HG02852 (cell line): ENCODE data around the gene GPX4.

Source experiments
- ATAC-seq: cut with Tn5 transposase; IDR thresholded peaks from one replicate; pipeline ENCODE4 v1.9.1; 2021; ENCODE audit warnings: mild to moderate bottlenecking, moderate library complexity; ENCODE audit not compliant: unreplicated experiment

GPX4 gene

GRCh38 chr19:1068009-1069001, 35.5 kb upstream of the GPX4 start:
- no peak for ATAC-seq

DNA sequence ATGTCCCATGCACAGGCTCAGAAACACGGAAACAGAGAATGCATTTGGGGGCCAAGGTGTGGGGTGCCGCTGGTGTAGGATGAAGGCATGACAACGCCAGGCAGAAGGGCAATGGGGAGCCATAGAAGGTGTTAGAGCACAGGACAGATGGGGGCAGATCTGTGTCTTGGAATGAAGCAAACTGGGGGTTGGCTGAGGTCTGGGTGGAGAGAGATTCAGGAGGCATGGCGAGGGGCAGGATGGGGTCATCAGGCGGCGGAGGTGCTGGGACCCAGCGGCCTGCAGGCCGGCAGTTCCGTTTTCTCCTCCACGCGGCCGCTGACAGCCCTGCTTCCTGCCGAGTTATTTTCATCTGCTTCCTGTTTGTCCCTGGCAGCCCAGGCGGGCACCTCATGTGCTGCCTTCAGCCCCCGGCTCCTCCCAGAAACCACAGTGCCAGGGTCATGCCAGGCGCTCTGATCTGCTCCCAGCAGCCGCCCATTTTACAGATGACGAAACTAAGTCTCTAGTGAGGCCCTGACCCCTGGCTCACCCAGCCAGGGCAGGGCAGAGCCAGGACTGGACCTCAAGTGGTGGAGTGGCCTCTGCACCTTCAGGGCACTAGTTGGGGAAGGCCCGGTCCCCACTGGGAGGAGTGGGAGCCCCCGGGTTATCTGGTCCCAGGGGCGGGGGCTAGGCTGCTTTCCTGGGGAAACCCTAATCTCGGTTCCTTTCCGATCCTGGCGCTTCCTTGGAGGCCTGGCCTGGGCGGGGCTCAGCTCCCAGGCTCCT, 34.6 kb upstream of the GPX4 start:
- no peak for ATAC-seq

GRCh38 chr19:1070576-1070930, 33.2 kb upstream of the GPX4 start:
- no peak for ATAC-seq

- ATAC-seq, result no peak
Observed at GRCh38 chr19:1070931-1071791, 32.6 kb upstream of the GPX4 start.

DNA sequence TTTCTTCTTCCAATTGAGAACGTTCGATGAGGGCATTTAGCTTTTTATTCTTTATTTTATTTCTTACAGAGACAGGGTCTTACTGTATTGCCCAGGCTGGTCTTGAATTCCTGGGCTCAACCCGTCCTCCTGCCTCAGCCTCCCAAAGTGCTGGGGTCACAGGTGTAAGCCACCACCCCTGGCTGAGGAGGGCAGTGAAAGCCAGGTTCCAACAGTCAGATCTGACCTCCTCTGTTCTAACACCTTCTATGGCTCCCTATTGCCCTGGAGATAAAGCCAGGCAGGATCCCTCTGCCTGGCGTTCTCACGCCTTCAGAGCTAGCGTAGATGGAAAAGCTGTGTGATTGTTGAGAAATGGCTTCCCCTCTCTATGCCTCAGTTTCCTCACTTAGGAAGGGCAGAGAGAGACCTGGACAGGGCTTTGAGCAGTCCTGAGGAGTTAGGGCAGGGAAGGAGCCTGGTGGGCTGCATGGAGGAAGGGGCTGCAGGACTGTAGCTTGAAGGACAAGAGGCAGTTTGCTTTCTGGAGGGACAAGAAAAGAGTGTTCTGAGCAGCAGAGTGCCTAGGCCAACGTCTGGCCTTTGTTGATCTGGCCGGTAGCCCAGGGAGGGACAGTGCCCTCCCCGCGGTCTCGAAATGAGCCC, 31.3 kb upstream of the GPX4 start:
- ATAC-seq, result no peak

GRCh38 chr19:1073063-1073955, 30.5 kb upstream of the GPX4 start:
- ATAC-seq, result no peak

DNA sequence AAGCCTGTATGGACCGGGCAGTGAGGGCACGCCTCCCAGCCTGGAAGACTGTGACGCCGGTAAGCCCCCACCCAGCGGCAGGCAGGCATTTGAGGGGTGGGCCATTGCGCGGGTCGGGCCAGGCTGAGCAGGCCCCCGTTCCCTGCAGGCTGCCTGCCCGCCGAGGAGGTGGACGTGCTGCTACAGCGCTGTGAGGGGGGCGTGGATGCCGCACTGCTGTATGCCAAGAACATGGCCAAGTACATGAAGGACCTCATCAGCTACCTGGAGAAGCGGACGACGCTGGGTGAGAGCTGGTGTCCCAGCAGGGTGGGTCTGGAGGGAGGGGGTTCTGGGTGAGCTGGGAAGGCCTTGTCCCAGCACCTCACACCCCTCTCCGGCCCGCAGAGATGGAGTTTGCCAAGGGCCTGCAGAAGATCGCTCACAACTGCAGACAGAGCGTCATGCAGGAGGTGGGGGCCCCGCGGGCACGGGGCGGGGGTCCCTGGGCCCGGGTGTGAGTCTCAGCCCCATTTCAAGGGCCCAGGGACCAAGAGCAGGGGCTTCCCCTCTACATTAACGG, 29.8 kb upstream of the GPX4 start:
- no peak for ATAC-seq

DNA sequence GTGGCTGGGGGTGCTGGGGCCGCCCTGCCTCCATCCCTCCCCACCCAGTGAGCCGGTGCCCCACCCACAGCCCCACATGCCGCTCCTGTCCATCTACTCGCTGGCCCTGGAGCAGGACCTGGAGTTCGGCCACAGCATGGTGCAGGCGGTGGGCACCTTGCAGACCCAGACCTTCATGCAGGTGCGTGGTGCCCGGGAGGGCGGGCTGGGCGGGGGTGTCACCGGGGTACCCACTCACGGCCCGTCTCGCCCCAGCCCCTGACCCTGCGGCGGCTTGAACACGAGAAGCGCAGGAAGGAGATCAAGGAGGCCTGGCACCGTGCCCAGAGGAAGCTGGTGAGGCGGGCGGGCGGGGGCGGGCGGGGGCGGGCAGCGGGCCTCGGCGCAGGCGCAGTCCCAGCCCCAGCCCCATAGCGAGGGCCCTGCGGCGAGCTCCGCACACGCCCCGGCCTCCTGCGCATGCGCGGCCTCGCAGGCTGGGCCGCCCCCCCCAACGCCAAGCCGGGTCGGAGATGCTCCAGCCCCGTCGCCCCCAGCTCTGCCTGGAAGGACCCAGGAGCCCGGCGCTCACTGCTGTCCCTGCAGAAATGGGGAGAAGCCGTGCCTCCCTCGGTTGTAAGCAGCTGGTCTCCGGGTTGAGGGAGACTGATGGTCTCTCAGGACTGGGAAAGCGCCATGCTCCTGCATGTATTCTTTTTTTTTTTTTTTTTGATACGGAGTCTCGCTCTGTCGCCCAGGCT, 29.1 kb upstream of the GPX4 start:
- ATAC-seq, result peak; percentile 35

DNA sequence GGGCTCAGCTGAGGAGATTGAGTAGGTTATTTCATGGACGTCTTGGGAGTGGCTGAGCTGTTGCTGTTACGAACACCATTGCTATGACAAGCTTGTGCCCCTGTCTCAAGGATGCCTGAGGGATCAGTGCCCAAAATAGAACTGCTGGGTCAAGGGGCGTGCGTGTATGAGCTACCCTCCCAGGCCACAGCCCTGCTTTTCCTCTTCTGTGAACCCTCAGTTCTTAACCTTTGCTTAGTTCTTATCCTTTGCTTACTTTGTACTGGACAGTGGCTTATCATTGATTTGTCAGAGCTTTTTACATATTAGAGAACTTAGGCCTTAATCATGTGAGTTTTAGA, 27.8 kb upstream of the GPX4 start:
- ATAC-seq, result no peak

GRCh38 chr19:1076951-1077350, 26.8 kb upstream of the GPX4 start:
- ATAC-seq, result peak; percentile 61

DNA sequence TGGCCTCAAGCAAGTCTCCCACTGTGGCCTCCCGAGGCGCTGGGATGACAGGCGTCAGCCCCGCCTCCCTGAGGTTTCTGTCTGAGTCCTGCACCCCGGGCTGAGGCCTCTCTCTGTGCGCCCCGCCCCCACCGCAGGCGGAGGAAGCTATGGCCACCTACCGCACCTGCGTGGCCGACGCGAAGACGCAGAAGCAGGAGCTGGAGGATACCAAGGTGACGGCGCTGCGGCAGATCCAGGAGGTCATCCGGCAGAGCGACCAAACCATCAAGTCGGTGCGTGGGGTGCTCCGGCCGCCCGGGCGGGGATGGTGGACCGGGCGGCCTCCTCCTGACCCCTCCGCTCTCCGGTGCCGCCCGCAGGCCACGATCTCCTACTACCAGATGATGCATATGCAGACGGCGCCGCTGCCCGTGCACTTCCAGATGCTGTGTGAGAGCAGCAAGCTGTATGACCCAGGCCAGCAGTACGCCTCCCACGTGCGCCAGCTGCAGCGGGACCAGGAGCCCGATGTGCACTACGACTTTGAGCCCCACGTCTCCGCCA, 24.2 kb upstream of the GPX4 start:
- no peak for ATAC-seq

DNA sequence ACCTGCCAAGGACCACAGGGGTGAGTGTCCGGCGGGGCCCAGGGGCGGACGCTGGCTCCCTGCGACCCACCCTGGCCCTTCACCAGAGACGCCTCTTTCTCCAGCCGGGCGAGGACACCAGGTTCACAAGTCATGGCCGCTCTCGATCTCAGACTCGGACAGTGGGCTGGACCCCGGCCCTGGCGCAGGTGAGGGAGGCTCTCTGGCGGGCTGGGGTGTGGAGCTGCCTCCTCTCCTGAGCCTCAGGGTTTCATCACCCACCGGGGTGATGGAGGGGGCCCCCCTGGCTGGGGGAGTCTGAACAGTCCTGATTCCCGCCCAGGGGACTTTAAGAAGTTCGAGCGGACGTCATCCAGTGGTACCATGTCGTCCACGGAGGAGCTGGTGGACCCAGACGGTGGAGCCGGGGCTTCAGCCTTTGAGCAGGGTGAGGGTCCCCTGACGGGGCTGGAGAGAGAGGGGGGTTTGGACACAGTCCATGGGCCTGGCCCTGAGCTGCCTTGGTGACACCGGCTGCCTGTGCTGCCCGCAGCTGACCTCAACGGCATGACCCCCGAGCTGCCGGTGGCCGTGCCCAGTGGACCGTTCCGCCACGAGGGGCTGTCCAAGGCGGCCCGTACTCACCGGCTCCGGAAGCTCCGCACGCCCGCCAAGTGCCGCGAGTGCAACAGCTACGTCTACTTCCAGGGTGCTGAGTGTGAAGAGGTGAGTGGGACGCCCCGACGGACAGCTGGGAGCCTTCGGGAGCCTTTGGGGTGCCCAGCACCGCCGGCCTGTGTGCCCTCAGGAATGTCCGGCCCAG, 23.2 kb upstream of the GPX4 start:
- no peak for ATAC-seq

DNA sequence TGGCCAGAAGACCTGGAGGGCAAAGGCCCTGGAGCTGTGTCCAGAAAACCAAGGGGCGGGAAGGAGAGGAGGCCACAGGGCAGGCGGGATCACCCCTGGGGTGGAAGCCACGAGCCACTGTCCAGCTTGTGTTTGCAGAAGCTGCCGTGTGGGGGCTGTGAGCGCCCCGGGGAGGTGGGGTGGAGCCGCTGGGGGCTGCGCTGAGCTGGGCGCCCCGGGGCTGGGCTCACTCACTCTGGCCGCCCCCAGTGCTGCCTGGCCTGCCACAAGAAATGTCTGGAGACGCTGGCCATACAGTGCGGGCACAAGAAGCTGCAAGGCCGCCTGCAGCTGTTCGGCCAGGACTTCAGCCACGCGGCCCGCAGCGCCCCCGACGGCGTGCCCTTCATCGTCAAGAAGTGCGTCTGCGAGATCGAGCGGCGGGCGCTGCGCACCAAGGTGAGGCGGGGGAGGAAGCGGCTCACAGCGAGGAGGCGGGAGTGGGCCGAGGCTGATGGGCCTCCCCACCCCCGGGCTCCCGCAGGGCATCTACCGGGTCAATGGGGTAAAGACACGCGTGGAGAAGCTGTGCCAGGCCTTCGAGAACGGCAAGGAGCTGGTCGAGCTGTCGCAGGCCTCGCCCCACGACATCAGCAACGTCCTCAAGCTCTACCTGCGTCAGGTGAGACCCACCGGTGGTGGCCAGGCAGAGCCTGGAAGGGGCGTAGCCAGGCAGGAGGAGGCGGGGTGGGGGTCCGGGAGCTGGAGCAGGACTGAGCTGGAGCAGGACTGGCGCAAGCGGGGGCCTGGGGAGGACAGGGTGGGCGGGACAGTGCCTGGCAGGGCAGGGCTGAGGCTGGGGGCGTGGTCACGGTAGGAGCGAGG, 22.3 kb upstream of the GPX4 start:
- ATAC-seq, result no peak

- ATAC-seq, result no peak
Observed at GRCh38 chr19:1082165-1082927, 21.4 kb upstream of the GPX4 start.

DNA sequence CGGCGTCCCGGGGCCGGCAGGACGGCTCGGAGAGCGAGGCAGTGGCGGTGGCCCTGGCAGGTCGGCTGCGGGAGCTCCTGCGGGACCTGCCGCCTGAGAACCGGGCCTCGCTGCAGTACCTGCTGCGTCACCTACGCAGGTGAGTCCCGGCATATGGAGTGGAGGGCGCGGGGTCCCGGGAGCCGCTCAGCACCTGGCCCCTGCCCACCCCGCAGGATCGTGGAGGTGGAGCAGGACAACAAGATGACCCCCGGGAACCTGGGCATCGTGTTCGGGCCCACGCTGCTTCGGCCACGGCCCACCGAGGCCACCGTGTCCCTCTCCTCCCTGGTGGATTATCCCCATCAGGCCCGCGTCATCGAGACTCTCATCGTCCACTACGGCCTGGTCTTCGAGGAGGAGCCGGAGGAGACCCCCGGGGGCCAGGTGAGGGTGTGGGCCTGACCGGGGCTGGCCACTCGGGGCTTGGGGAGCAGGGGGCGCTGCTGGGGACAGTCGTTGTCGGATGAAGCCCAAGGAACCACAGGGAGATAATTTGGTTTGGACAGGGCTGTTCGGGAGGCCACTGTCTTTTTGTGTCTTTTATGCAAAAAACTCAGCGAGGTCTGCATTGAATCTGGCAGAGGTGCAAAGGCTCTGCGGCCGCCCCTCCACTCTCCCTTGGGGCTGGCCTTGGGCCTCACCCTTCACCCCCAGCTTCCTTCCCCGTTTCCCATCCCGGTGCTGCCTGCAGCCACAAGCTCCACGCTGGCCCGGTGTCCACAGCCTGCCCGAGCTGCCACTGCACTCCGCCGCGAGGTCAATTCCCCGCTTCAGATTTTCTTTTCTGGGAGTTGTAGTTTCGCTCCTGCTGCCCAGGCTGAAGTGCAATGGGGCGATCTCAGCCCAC, 20.6 kb upstream of the GPX4 start:
- ATAC-seq, result no peak
